H9 (cell line): Measurements from ENCODE around the gene ZDHHC17. TPM values are rescaled to one million over a fixed set of nuclear protein-coding genes. Genes with fewer than 3 reads are reported as not detected.

ENCODE experiments used
- DNase-seq: peaks from one replicate; pipeline ENCODE4 v3.0.0-alpha.2; 2017
- H2AFZ ChIP-seq: one replicate; pipeline ENCODE4 v1.6.1; 2013; ENCODE audit warnings: mild to moderate bottlenecking, low read length, control low read depth, moderate library complexity
- H2AK5ac ChIP-seq: 2 replicates; pipeline ENCODE4 v1.6.1; 2013; ENCODE audit warnings: low read length, control low read depth, mixed read lengths; ENCODE audit not compliant: insufficient read length
- H2BK120ac ChIP-seq: one replicate; pipeline ENCODE4 v1.6.1; 2013; ENCODE audit warnings: low read depth, mild to moderate bottlenecking, low read length, control low read depth, inconsistent platforms; ENCODE audit not compliant: poor library complexity, severe bottlenecking
- H2BK12ac ChIP-seq: 2 replicates; pipeline ENCODE4 v1.6.1; 2013; ENCODE audit warnings: low read length, control low read depth, mixed read lengths, low read depth; ENCODE audit not compliant: insufficient read length
- H2BK15ac ChIP-seq: 2 replicates; pipeline ENCODE4 v1.6.1; 2013; ENCODE audit warnings: low read depth, low read length, control low read depth
- H2BK20ac ChIP-seq: one replicate; pipeline ENCODE4 v1.6.1; 2013; ENCODE audit warnings: low read depth, mild to moderate bottlenecking, low read length, control low read depth, inconsistent platforms; ENCODE audit not compliant: poor library complexity, severe bottlenecking
- H2BK5ac ChIP-seq: 2 replicates; pipeline ENCODE4 v1.6.1; 2013; ENCODE audit warnings: low read length, control low read depth, mixed read lengths; ENCODE audit not compliant: insufficient read length
- H3K14ac ChIP-seq: 2 replicates; pipeline ENCODE4 v1.6.1; 2013; ENCODE audit warnings: low read length, control low read depth; ENCODE audit not compliant: insufficient read depth
- H3K18ac ChIP-seq: 2 replicates; pipeline ENCODE4 v1.6.1; 2013; ENCODE audit warnings: low read depth, mild to moderate bottlenecking, mixed read lengths, low read length, control low read depth; ENCODE audit not compliant: insufficient read length
- H3K23ac ChIP-seq: 2 replicates; pipeline ENCODE4 v1.6.1; 2013; ENCODE audit warnings: low read length, control low read depth, mixed read lengths, low read depth; ENCODE audit not compliant: insufficient read length
- H3K23me2 ChIP-seq: 2 replicates; pipeline ENCODE4 v1.6.1; 2013; ENCODE audit warnings: low read depth, mild to moderate bottlenecking, mixed read lengths, low read length, control low read depth; ENCODE audit not compliant: insufficient read length, poor library complexity, severe bottlenecking
- H3K27ac ChIP-seq: 2 replicates; pipeline ENCODE4 v1.5.1; 2013; ENCODE audit warnings: low read length, control low read depth, mixed read lengths, low read depth; ENCODE audit not compliant: insufficient read length
- H3K27me3 ChIP-seq: 2 replicates; pipeline ENCODE4 v1.6.1; 2013; ENCODE audit warnings: low read length, control low read depth, inconsistent platforms; ENCODE audit not compliant: insufficient read depth
- H3K4ac ChIP-seq: 2 replicates; pipeline ENCODE4 v1.6.1; 2013; ENCODE audit warnings: low read depth, mild to moderate bottlenecking, control low read depth, inconsistent platforms, low read length, moderate library complexity
- H3K4me1 ChIP-seq: 2 replicates; pipeline ENCODE4 v1.6.1; 2013; ENCODE audit warnings: low read length, control low read depth, inconsistent platforms; ENCODE audit not compliant: insufficient read depth
- H3K4me2 ChIP-seq: 2 replicates; pipeline ENCODE4 v1.6.1; 2013; ENCODE audit warnings: low read length, control low read depth, mixed read lengths; ENCODE audit not compliant: insufficient read length, insufficient read depth
- H3K56ac ChIP-seq: 2 replicates; pipeline ENCODE4 v1.6.1; 2013; ENCODE audit warnings: low read depth, mild to moderate bottlenecking, mixed read lengths, low read length, control low read depth; ENCODE audit not compliant: insufficient read length
- H3K79me1 ChIP-seq: 2 replicates; pipeline ENCODE4 v1.6.1; 2013; ENCODE audit warnings: low read depth, mild to moderate bottlenecking, moderate library complexity, low read length, control low read depth, inconsistent platforms; ENCODE audit not compliant: insufficient read depth, poor library complexity, severe bottlenecking
- H3K79me2 ChIP-seq: 2 replicates; pipeline ENCODE4 v1.6.1; 2013; ENCODE audit warnings: low read length, control low read depth, inconsistent platforms; ENCODE audit not compliant: insufficient read depth
- H3K9ac ChIP-seq: 2 replicates; pipeline ENCODE4 v1.6.1; 2013; ENCODE audit warnings: low read length, control low read depth, mixed read lengths; ENCODE audit not compliant: insufficient read length; ENCODE audit errors: extremely low read depth
- H3K9me3 ChIP-seq: one replicate; pipeline ENCODE4 v1.6.1; 2013; ENCODE audit warnings: low read depth, low read length, inconsistent platforms; ENCODE audit not compliant: control insufficient read depth
- H3T11ph ChIP-seq: one replicate; pipeline ENCODE4 v1.6.1; 2013; ENCODE audit warnings: mild to moderate bottlenecking, low read length, control low read depth, inconsistent platforms
- H4K20me1 ChIP-seq: one replicate; pipeline ENCODE4 v1.6.1; 2013; ENCODE audit not compliant: control insufficient read depth, insufficient read length, insufficient read depth
- H4K5ac ChIP-seq: 2 replicates; pipeline ENCODE4 v1.6.1; 2013; ENCODE audit warnings: low read depth, mild to moderate bottlenecking, mixed read lengths, low read length, control low read depth; ENCODE audit not compliant: insufficient read length
- H4K8ac ChIP-seq: replicated peaks from 2 replicates; pipeline ENCODE4 v1.6.1; 2013; ENCODE audit warnings: low read length, control low read depth, mixed read lengths, low read depth; ENCODE audit not compliant: insufficient read length
- H4K91ac ChIP-seq: 2 replicates; pipeline ENCODE4 v1.6.1; 2013; ENCODE audit warnings: low read depth, mild to moderate bottlenecking, moderate library complexity, mixed read lengths, low read length, control low read depth; ENCODE audit not compliant: insufficient read length
- H3K27ac Mint-ChIP-seq, 3 experiments: 2 replicates in 2 of 3; 3 replicates in 1 of 3; pipeline ENCODE4 v1.8.0; 2020 to 2021; ENCODE audit warnings: mixed read lengths in 3 of 3, mild to moderate bottlenecking in 1 of 3, moderate library complexity in 1 of 3
- H3K27me3 Mint-ChIP-seq: 2 replicates; pipeline ENCODE4 v1.8.0; 2021; ENCODE audit warnings: low read depth, mild to moderate bottlenecking, moderate library complexity, mixed read lengths
- H3K36me3 Mint-ChIP-seq, 3 experiments: 2 replicates in 2 of 3; 3 replicates in 1 of 3; pipeline ENCODE4 v1.8.0; 2020 to 2021; ENCODE audit warnings: low read depth in 3 of 3, mixed read lengths in 3 of 3; ENCODE audit not compliant: insufficient read depth in 1 of 3
- H3K4me1 Mint-ChIP-seq, 2 experiments: 2 replicates each; pipeline ENCODE4 v1.8.0; 2020; ENCODE audit warnings: mixed read lengths in 2 of 2
- H3K4me3 Mint-ChIP-seq, 2 experiments: 2 replicates in 1 of 2; 3 replicates in 1 of 2; pipeline ENCODE4 v1.8.0; 2020 to 2021; ENCODE audit warnings: mild to moderate bottlenecking in 2 of 2, mixed read lengths in 2 of 2, moderate library complexity in 1 of 2
- H3K9me3 Mint-ChIP-seq, 2 experiments: 2 replicates in 1 of 2; 3 replicates in 1 of 2; pipeline ENCODE4 v1.8.0; 2020; ENCODE audit warnings: mild to moderate bottlenecking in 2 of 2, mixed read lengths in 2 of 2, moderate library complexity in 1 of 2
- CTCF ChIP-seq: fragments of 200-600 bp; sonication (generic); conservative IDR thresholded peaks from 3 replicates; pipeline ENCODE4 v1.8.0; 2021; ENCODE audit warnings: antibody characterized with exemption, mild to moderate bottlenecking
- WGBS: extraction: QIAGEN DNeasy Blood & Tissue Kit; methylation state at CpG from one replicate; pipeline ENCODE4 v1.1.7; 2013; ENCODE audit warnings: missing lambda C conversion rate, low lambda C conversion rate, mixed read lengths; ENCODE audit not compliant: insufficient read length; ENCODE audit errors: extremely low coverage; 5-methylcytosine and 5-hydroxymethylcytosine counted together
- total RNA-seq: library from RNA; stranded (reverse); gene quantifications from 2 replicates; pipeline ENCODE4 v1.2.1, GENCODE V29; 2021

ZDHHC17 gene
- total RNA-seq, 1 experiment from 2014 or later = 32.6 TPM

DNA sequence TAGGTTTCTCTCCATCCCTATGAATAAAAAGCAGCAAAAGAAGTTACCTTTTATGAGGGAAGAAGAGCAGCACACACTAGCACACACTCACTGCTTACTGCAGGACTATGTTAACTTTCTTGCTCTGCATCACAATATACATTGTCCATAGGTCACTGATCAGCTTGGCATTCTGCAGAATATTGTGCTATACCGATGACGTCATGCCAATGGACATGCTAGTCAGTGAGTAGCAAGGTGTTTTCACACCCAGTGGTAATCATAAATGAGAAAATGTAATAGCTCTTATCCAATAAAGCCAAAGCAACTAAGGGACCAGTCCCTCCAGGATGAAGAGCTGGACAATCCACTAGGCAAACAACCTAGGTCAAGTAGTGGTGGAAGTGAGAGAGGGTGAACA lies 16.7 kb upstream of the ZDHHC17 start:
- Histone ChIP-seq H4K91ac (no peak overlapping the region), H3K79me1 (no peaks in the 10 kb centered on the region), H3K27me3 (no peaks in the 10 kb centered on the region), H4K8ac (no peak overlapping the region), H3K18ac (no peak overlapping the region), H2BK20ac (no peak overlapping the region), H3K23ac (no peak overlapping the region), H2BK120ac (no peak overlapping the region), H3K9me3 (no peaks in the 10 kb centered on the region), H2AFZ (no peak overlapping the region), H3K4me2 (no peak overlapping the region), H3K56ac (no peak overlapping the region), H2BK5ac (no peak overlapping the region), H3K23me2 (no peaks in the 10 kb centered on the region), H3K9ac (no peak overlapping the region), H3K4ac (no peak overlapping the region), H3K14ac (no peak overlapping the region), H2BK15ac (no peak overlapping the region), H3K79me2 (no peaks in the 10 kb centered on the region), H3T11ph (no peak overlapping the region), H4K5ac (no peak overlapping the region), H3K4me1 (no peaks in the 10 kb centered on the region), H3K27ac (no peak overlapping the region), H4K20me1 (no peaks in the 10 kb centered on the region), H2AK5ac (no peak overlapping the region), H2BK12ac (no peak overlapping the region)
- TF ChIP-seq CTCF = no peak
- H3K27ac Mint-ChIP-seq = no peak overlapping the region
- H3K36me3 Mint-ChIP-seq = no peaks in the 10 kb centered on the region
- H3K4me3 Mint-ChIP-seq = no peak overlapping the region
- no peak for DNase-seq
- no CpG with 5 or more reads among the region's 2 CpGs for WGBS
- H3K9me3 Mint-ChIP-seq = no peaks in the 10 kb centered on the region
- H3K4me1 Mint-ChIP-seq = peaks cover 6 to 8% of the 10 kb centered on the region in 2 experiments
- no peaks in the 10 kb centered on the region for H3K27me3 Mint-ChIP-seq
